ENCODE measurements around the gene CCDC141.

Gene CCDC141

GRCh38 chr2:178910005-178910404 lies 139.9 kb downstream of the CCDC141 start:
- DNase-seq (ENCODE audit: low read depth) = no peak

DNA sequence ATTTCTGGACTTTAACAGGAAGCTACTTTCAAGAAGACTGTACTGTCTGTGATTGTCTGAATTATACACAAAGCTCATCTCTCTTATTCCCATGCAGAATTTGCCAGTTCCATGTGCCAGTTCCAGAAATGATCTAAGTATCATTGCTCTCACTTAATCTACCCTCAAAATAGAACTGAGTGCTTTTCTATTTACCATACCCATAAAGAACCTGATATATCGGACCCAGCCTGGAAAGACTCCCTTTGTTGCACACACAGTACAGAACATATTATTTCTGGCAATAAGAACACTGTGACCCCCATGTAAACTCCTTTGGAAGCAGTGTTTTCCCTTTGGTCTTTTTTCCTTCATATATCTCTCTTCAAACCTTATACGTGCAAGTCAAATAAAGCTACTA lies 140.4 kb downstream of the CCDC141 start:
- DNase-seq (ENCODE audit: low read depth) = no peak

- no peak for DNase-seq (ENCODE audit: low read depth)
Measured at GRCh38 chr2:178908810-178909209, 141.1 kb downstream of the CCDC141 start.

GRCh38 chr2:178905261-178905660 lies 144.7 kb downstream of the CCDC141 start:
- DNase-seq (ENCODE audit: low read depth) = no peak

DNA sequence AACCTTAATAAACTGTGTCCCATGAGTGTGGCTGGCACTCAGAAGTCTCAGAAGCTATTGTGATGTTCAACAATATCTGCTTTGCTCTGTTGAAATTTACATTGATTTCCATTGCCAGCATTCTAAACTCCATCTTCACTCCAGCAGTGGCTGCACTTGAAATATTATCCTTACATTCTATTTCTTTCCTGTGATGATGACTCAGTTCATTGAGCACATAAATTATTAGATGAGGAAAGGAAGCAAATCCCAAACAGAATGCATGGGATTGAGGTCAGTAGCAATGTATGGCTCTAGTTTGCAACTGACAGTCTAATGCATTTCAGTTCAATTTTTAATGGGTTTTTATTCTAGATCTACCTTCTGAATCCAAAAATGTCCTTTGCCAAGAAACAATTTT lies 150.3 kb downstream of the CCDC141 start:
- DNase-seq (ENCODE audit: low read depth) = no peak

GRCh38 chr2:178895872-178896271 lies 154.1 kb downstream of the CCDC141 start:
- DNase-seq (ENCODE audit: low read depth) = no peak

- no peak for DNase-seq (ENCODE audit: low read depth)
Measured at GRCh38 chr2:178895171-178895570, 154.8 kb downstream of the CCDC141 start.

DNA sequence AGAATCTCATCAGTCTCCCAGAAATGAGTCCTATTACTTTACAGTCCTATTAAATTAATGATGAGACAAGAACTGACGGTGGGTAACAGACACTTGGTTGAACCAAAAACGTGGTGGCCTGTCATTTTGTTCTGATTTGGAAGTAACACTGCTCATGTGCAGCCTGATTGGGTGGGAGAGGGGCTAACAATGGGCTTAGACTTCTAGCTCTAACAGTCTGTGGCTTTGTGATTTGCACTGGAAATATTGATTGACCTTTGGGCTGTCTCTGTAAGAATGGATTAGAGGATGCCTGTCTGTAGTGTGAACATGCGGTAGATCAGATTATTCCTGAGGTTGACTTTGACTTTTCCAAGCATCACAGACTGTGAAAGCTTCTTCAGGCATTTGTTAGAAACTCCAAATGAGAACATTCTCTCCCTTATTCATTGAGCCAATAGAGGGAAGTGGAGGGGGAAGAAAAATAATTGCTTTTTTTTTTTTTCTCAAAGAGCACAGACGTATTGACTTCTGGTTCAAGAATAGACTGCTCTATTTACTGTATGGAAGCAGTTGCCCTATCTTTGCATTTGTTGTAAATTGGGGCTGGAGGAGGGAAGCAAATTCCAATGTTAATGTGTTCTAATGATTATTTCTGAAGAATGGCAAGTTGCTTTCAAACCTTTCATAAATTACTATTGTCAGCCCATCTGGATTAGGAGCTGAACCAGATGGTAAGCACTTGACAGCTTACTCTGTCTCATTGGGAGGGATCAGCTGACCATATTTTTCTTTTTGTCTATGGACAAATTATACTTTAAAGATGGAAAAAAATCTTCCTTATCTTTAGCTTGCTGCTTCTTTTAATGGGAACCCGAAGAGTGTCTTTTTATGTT lies 156.9 kb downstream of the CCDC141 start:
- no peak for DNase-seq (ENCODE audit: low read depth)

DNA sequence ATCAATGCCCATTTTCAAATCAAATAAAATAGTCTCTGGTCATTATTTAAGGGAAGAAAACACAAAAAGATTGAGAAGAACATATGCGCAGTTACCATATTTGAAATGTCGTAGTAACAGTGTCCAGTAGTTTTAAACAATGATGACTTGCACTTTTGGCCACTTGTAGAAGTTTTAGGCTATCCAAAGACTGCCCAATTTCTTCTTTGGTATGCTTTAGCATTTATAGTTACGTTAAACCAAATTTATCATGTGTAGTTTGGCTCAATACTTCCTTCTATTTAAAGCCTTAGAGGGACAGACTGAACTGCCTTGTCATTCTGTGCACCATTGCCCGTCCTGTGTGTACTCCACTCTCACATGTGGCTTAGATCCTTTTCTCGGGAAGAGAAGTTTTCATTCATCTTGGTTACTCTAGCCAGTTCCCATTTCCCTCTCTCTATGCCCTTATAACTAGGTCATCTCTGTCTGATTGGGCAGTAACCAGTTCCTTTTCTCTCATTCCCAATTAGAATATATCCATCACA lies 157.9 kb downstream of the CCDC141 start:
- DNase-seq (ENCODE audit: low read depth) = no peak

DNA sequence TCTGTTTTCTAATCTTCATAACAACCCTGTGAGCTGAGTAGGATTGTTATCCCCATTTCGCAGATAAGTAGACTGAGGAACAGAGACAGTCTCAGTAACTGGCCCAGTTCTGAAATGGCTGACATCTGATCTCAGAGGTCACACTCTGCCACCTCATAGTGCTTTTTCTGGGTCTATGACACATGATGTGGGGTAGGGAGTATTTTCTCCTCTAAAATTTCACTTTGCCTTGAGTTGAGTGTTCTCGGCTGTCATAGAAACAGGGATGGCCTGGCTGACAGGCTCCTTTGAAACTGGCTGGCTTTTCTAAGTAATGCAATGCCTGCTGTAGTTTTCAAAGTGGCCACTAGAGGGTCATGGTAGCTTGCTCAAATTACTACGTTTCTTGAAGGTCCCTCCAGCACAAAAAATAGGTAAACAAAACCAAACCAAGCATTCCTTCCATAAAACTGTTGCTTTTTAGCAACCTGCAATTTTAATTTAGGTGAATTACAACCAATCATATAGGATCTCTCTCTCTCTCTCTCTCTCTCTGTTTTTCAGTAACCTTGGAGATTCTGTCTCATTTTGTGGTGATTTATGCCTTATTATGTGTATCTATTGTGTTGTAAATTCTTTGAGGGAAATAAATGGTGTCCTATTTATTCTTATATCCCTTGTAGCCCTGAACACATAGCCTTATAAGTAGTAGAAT lies 158.5 kb downstream of the CCDC141 start:
- peak; percentile 55 for DNase-seq (ENCODE audit: low read depth)

- DNase-seq (ENCODE audit: low read depth) = no peak
Measured at GRCh38 chr2:178886006-178886405, 163.9 kb downstream of the CCDC141 start.

DNA sequence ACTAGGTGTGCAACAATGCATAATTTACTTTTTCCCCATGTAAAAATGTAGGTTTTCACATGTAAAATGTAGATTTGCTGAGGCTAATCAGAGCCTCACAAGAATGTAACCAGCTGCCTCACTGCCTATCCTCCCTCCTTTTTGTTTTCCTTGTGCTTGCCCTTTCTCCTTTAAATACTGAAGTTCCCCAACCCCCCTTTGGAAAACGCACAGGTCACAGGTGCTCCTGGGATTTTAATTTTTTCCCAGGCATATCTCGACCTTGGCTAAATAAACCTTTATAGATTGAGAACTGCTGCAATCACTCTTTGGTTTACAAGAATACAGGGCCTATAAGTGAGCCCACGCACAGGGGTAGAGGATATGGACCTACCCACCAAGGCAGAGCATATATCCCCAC lies 165.5 kb downstream of the CCDC141 start:
- no peak for DNase-seq (ENCODE audit: low read depth)

DNA sequence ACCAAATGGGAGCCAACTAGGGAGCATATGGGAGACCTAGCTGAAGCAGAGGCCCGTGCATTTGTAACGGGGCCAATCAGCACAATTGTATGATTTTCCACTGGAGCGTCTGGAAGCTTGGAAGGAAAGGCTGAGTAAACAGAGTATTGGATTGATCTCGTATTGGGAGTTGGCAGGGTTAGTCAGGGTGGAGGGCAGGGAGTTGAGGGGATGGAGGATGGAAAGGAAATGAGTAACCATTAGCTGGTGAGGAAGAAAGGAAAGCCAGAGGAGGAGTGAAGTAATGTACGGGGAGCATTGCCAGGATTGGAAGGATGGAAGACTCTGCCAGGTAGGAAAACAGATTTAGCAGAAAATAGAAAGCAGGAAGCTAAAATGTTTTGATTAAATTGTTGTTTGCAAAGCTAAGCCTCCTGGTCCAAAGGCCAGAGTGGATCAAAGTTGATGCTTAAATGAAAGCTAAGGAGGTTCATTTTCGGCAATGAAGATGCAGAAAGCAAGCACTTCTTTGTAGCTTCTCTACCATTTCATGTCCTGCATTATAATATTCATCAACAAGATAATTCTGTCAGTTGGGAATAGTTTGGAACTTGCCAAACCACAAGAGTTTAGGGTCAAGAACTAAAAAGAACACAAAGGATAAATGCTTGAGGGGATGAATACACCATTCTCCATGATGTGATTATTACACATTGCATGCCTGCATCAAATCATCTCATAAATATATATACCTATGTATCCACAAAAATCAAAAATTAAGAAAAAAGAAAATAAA lies 167.1 kb downstream of the CCDC141 start:
- peak; percentile 22 for DNase-seq (ENCODE audit: low read depth)

- DNase-seq (ENCODE audit: low read depth) = no peak
Measured at GRCh38 chr2:178881075-178881474, 168.9 kb downstream of the CCDC141 start.

DNA sequence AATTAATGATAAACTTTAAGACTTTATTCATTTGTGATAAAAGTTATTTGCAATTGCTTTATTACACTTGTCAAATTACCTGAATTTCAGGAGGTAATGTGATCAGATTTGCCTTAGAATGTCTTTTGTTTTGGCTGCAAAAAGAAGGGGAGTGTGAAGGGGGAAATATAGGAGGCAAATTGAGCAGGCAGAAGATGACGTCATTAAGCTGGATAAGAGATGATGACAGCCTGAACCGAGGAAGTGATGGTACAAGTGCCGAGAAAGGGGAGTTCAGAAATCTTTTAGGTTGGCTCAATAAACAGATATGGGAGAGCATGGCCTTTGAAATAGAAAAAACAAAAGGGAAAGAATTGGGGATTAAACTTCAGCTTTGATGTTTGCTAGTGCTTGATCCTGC lies 169.7 kb downstream of the CCDC141 start:
- no peak for DNase-seq (ENCODE audit: low read depth)

DNA sequence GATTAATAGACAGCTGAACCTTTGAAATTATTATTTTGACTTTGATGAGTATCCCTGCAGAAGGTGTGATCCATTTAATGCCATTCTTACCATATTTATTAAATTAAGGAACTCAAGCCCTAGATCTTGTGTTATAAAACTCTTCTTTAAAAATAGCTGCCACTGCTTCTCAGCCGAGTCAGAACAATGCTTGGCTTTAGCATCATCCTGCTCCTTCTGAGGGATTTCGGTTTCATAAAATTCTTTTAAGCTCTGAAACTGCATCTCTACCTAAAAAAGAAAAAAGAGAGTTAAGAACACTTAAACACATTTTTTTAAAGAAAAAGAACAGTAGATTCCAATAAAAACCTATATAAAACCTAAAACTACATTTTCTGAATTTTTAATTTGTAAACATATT lies 172.1 kb downstream of the CCDC141 start:
- no peak for DNase-seq (ENCODE audit: low read depth)

- no peak for DNase-seq (ENCODE audit: low read depth)
Measured at GRCh38 chr2:178874529-178875240, 175.3 kb downstream of the CCDC141 start.

GRCh38 chr2:178873912-178874311 lies 176.0 kb downstream of the CCDC141 start:
- no peak for DNase-seq (ENCODE audit: low read depth)

GRCh38 chr2:178871536-178871935 lies 178.4 kb downstream of the CCDC141 start:
- DNase-seq (ENCODE audit: low read depth) = no peak

GRCh38 chr2:178870703-178871102 lies 179.2 kb downstream of the CCDC141 start:
- DNase-seq (ENCODE audit: low read depth) = no peak

DNA sequence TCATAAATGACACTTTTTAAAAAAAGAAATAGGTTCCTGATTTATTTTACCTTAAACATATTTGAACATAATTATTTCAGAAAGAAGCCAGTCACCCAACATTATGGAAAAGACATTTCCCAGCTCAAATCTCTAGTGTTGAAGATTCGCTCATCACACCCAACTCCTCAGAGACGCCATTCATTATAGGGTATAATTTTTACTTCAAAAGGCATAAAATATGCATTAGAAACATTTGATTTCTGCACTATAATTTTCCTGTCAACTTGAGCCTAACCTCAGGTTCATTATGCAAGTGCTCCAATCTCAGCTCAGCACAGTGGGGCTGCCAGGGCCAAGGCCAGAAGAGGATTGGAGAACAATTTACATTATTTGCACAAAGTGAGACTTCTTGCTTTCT lies 183.9 kb downstream of the CCDC141 start:
- no peak for DNase-seq (ENCODE audit: low read depth)

Measured in fibroblast of the conjunctiva (primary cell).